Measurements from ENCODE around the gene GLIS1.

DNA sequence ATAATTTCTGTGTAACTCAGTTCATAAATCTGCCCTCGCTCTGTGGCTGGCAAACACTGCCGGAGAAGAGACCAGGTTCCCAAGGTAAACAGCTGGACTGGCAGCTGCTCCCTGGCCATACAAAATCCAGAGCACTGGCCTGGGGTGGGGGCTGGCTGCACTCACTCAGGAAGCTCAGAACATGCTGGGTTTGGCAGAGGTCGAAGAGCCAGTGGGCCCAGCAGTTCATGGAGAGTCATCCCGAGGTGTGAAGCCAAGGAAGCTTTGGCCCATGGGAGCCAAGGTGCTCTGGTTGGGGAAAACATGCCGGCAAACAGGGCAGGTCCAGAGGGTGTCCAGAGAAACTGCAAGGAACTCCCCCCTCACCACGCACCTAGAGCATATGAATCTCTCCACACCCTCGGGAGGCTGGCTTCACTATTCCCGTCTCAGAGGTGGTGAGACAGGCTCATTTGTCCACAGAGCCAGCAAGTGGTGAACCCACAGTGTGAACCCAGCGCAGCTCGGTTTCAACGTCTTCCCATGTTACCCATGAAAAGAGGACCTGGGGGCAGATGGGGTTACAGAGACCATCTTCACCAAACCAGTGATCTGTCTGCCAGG lies 177.4 kb downstream of the GLIS1 start:
- TF ChIP-seq, protein P1, sequence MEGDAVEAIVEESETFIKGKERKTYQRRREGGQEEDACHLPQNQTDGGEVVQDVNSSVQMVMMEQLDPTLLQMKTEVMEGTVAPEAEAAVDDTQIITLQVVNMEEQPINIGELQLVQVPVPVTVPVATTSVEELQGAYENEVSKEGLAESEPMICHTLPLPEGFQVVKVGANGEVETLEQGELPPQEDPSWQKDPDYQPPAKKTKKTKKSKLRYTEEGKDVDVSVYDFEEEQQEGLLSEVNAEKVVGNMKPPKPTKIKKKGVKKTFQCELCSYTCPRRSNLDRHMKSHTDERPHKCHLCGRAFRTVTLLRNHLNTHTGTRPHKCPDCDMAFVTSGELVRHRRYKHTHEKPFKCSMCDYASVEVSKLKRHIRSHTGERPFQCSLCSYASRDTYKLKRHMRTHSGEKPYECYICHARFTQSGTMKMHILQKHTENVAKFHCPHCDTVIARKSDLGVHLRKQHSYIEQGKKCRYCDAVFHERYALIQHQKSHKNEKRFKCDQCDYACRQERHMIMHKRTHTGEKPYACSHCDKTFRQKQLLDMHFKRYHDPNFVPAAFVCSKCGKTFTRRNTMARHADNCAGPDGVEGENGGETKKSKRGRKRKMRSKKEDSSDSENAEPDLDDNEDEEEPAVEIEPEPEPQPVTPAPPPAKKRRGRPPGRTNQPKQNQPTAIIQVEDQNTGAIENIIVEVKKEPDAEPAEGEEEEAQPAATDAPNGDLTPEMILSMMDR (IDR thresholded peaks at IDR 0.05; ENCODE audit: poor library complexity, severe bottlenecking): no peak
- TF ChIP-seq POLR2AphosphoS5 (IDR thresholded peaks at IDR 0.05): no peak
- TF ChIP-seq TAF1 (IDR thresholded peaks at IDR 0.05; ENCODE audit: low read depth): no peak
- no peak for TF ChIP-seq EP300 (conservative IDR thresholded peaks at IDR 0.05; ENCODE audit: poor library complexity, severe bottlenecking)
- TF ChIP-seq RAD21 (conservative IDR thresholded peaks at IDR 0.05): no peak
- TF ChIP-seq EZH2 (IDR thresholded peaks at IDR 0.05; ENCODE audit: borderline replicate concordance, insufficient read depth, low read length, poor library complexity, severe bottlenecking): no peak
- no peak for TF ChIP-seq SMC3 (conservative IDR thresholded peaks at IDR 0.05; ENCODE audit: poor library complexity)
- TF ChIP-seq, protein P2, sequence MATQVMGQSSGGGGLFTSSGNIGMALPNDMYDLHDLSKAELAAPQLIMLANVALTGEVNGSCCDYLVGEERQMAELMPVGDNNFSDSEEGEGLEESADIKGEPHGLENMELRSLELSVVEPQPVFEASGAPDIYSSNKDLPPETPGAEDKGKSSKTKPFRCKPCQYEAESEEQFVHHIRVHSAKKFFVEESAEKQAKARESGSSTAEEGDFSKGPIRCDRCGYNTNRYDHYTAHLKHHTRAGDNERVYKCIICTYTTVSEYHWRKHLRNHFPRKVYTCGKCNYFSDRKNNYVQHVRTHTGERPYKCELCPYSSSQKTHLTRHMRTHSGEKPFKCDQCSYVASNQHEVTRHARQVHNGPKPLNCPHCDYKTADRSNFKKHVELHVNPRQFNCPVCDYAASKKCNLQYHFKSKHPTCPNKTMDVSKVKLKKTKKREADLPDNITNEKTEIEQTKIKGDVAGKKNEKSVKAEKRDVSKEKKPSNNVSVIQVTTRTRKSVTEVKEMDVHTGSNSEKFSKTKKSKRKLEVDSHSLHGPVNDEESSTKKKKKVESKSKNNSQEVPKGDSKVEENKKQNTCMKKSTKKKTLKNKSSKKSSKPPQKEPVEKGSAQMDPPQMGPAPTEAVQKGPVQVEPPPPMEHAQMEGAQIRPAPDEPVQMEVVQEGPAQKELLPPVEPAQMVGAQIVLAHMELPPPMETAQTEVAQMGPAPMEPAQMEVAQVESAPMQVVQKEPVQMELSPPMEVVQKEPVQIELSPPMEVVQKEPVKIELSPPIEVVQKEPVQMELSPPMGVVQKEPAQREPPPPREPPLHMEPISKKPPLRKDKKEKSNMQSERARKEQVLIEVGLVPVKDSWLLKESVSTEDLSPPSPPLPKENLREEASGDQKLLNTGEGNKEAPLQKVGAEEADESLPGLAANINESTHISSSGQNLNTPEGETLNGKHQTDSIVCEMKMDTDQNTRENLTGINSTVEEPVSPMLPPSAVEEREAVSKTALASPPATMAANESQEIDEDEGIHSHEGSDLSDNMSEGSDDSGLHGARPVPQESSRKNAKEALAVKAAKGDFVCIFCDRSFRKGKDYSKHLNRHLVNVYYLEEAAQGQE (IDR thresholded peaks at IDR 0.05; ENCODE audit: borderline replicate concordance): no peak
- TF ChIP-seq MXI1 (conservative IDR thresholded peaks at IDR 0.05; ENCODE audit: poor library complexity, severe bottlenecking): no peak

Data from neural cell (in vitro differentiated cells).